T1000 (cell line): ENCODE results near the gene LDB1.

ENCODE experiments used
- DNase-seq: peaks from one replicate; lab custom pipeline; 2025; ENCODE audit warnings: mixed read lengths; lab: John Stamatoyannopoulos, UW

LDB1 gene

DNA sequence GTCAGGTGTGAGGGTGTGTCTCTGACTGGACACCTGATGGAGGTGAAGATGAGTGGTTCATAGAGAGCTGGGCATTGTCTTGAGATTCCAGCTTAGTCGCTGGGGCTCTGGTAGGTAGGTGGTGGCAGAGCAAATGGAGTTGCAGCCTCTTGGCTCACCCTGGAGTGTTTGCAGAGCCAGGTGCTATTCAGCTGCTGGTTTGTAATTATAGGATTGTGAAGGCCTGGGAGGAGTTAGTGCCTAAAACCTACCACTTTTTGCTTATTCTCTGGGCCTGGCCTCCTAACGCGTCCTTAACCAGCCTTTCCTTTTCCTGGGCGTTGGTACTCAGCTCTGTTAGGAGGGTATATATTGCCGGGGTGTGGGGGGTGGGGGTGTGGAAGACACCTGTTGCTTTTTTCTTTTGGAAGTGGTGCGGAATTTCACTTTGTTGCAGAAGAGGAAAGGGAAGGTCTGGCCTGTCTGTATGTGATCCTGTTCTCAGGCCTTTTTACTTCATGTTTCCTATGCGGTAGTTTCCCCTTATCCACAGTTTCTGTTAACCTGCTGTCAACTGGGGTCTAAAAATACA, 15.9 kb upstream of the LDB1 start:
- DNase-seq = no peak

DNA sequence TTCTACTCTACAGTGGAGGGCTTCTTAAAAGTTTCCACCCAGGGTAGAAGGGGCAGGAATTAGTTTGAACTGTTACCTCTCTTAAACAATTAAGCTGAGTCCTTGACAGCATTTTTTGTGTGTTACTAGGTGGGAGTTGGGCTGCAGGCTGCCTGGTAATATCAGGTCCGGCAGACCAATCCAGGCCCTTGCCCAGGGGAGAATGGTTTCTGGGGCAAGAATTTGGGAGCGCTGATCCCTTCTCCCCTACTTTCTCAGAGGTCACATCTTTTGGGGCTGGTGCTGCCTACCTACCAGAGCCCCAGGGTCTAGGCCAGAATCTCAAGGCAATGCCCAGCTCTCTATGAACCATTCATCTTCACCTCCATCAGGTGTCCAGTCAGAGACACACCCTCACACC, 14.2 kb upstream of the LDB1 start:
- DNase-seq = no peak

- DNase-seq = peak; percentile 61
These were observed 13.4 kb upstream of the LDB1 start for GRCh38 chr10:102133373-102134195.

GRCh38 chr10:102132563-102133372, 12.6 kb upstream of the LDB1 start, which contains the start of gene PPRC1:
Gene PPRC1 (plus strand): TSS chr10:102133040. CDS start chr10:102133069, 29 bp downstream.
- DNase-seq = peak; percentile 97

GRCh38 chr10:102132193-102132562, 12.0 kb upstream of the LDB1 start:
- no peak for DNase-seq

DNA sequence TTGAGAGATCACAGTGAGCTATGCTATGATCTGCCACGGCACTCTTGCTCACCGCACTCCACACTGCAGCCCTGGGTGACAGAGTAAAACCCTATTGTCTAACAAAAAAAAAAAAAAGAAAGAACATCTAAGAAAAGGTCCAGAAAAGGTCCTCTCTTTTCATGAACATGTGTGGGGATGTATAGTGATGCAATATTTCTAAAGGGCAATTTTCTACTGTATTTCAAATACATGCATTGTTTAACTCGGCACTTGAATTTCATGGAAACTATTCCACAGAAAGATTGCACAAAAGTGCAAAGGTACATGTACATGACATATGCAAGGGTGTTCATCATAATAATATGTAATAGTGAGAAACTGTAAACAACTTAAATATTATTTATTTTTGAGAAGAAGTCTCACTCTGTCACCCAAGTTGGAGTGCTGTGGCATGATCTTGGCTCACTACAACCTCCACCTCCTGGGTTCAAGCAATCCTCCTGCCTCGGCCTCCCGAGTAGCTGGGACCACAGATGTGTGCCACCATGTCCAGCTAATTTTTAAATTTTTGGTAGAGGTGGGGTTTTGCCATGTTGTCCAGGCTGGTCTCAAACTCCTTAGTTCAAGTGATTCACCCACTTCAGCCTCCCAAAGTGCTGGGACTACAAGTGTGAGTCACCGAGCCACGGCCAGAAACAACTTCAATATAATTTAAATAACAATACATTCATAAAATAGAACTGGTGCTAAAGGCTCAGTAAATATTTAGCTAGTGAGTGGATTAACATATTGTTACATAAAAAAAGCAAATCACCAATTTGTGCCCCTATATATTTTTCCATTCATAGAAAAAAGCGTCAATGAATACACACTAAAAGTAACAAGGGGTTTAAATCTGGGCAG, 11.4 kb upstream of the LDB1 start:
- DNase-seq = no peak

DNA sequence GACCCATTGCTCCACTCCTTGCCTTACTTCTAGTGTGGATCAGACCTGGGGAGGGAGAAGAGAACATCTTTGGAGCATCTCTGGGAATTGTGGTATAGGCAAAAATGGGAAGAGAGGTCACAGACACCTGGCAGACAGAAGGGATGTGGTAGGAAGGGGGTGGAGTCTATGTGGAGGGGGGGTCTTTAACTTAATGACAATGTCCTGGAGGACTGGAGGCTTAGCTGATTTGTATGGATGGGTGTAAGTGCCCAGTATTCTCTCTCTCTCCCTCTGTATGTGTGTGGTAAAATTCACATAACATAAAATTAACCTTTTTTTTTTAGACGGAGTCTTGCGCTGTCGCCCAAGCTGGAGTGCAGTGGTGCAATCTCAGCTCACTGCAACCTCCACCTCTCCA, 3.1 kb upstream of the LDB1 start:
- no peak for DNase-seq

DNA sequence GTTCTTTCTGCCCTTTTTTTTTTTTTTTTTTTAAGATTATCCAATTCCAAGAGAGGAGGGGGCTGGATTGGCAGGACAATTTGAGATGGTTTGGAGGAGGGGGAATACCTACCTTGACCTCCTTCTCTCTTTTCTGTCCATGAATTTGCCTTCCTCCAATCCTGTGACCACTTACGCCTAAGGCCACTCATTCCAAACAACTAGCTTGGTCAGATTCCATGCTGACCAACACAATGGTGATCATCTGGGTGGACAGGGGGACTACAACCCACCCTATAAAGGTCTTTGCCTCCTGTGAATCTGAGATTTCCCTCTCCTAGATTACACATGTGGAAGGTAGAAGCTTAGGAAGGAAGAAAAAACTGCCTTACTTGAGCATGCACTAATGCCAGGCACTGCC, 2.3 kb upstream of the LDB1 start:
- no peak for DNase-seq

DNA sequence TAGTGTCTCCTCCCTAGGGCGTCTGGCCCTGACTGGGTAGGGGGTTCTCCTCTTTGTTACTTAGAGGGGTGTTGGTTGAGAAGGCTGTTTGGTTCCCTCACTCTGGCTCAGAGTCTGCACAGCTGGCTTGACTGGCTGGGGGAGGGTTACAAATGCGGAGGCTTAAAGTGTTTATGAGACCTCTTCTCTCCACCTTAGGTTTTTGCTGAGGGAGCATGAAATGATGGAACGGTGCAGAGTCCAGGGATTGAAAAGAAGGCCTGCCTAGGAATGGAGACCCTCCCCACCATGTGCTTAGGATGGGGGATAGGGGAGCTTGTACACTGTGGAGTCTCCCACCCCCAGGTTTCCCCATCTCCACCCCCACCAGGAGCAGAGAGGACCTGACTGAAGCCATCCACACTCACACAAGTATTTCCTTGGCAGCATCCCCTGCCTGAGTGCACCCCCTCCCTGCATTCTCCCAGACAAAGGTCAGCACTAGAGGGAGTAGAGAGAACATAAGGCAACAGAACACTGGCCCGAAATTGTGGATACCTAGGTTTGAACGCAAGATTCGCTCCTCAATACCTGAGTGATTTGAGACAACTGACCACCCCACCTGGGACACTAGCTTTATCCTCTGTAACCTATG, 1.7 kb upstream of the LDB1 start:
- no peak for DNase-seq

DNA sequence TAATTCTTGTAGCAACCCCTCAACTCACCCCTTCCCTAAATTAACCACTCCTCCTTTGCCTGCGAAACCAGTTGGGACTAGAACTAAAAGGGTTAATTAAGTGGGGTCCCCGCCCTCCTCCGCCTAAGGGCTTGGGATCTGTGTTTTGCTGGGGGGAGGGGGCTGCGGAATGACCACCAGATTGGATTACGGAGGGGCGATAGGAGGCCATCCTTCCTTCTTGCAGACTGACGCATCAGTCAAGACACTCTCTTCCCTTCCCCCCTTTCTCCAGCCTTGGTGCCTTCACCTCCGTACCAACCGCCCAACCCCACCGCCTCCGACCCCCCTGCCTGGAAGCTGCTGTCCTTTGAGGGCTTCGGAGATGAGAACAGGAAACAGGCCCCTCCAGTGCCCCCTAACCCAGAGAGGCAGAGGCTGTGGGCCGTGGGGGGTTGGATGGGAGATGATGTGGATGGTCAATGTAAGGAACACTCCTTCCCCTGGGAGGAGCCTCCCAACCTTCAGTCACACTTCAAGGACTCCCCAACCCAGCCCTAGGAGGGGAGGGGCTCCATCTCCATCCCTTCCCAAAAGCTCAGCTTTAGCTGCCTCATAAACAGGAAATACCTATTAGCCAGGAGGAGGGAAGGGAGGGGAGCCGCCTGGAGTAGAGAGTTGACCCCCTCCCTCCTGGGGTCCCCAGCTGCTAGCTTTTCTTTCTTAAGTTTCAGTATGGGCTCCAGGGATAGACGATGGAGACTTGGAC, 997 bp upstream of the LDB1 start:
- no peak for DNase-seq

DNA sequence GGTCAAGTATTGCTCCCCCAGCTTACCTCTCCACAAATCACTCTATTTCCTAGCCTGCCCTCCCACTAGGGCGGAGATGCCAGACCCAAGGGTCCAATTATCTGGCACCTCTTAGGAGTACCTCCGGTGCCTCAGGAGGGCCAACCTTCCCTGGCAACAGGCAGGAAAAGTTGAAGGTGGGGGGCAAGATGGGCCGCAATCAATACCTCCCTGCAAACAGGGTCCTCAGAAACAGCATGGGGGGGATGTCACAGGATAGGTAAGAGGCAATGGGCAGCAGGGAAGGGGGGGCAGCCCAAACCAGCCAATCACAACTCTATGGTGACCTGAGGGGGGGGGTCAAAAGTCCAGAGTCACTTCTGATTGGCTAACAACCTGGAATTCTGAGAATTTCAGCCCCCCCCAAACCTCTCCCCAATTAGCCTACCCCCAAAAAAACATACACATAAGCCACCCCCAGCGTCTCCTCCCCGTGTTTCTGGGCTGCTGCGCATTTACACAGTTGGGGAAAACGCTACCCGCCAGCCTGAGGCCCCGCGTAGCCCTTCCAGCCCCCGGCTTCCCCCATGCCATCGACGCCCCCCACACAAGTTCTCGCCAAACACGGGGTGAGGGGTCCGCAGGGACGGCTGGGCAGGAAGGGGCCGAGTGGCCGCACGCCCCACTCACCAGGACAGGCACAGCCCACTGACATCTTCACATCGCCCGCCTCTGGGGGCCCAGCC, 589 bp downstream of the LDB1 start:
- DNase-seq = peak; percentile 46

GRCh38 chr10:102118867-102119266, 1.3 kb downstream of the LDB1 start:
- no peak for DNase-seq

- peak; percentile 63 for DNase-seq
These were observed 2.6 kb downstream of the LDB1 start for GRCh38 chr10:102117391-102118159.

GRCh38 chr10:102116656-102117055, 3.5 kb downstream of the LDB1 start:
- no peak for DNase-seq

GRCh38 chr10:102115775-102116174, 4.4 kb downstream of the LDB1 start:
- no peak for DNase-seq

GRCh38 chr10:102114861-102115618, 5.1 kb downstream of the LDB1 start:
- DNase-seq = peak; percentile 60

DNA sequence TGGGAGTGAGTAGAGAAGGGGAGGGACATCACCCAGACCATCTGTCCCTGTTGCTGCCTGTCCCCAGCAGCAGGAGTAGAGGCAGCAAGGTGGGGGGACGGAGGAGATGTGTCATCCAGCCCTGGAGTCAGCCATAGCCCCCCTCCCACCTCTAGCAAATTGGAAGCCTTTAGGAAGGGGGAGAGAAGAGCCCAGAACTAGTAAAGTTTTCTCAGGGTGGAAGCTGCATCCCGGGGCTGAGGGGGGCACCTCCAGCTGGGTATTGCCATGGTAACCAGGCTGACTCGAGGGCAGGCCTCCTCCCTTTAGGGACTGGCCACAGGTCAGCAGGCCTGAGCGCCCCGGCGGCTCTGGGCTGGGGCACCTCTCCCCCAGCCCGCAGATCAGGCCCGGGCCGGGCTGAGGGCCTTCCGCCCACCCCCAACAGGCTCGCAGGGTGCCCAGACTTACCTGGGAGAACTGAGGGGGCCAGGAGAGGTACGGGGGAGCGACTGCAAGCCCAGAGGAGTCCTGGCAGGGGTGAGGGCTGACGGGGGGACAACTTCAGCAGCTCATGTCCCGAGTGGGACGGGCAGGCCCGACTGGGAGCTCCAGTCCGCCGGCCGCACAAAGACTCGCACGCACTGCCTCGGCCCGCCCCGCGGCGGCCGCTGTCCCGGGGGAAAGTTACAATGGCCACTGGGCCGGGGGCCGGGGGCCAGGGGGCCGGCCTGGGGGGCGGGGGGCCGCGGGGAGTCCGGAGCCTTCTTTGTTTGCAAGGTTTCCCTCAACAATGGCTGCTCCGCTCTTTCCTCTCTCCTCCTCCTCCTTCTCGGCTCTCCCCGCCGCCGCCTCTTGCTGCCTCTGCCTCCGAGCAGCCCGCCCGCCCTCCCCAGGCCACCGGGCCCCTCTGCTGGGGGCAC, 6.0 kb downstream of the LDB1 start:
- no peak for DNase-seq
